Measurements from ENCODE around the gene CABLES2.

Gene CABLES2

DNA sequence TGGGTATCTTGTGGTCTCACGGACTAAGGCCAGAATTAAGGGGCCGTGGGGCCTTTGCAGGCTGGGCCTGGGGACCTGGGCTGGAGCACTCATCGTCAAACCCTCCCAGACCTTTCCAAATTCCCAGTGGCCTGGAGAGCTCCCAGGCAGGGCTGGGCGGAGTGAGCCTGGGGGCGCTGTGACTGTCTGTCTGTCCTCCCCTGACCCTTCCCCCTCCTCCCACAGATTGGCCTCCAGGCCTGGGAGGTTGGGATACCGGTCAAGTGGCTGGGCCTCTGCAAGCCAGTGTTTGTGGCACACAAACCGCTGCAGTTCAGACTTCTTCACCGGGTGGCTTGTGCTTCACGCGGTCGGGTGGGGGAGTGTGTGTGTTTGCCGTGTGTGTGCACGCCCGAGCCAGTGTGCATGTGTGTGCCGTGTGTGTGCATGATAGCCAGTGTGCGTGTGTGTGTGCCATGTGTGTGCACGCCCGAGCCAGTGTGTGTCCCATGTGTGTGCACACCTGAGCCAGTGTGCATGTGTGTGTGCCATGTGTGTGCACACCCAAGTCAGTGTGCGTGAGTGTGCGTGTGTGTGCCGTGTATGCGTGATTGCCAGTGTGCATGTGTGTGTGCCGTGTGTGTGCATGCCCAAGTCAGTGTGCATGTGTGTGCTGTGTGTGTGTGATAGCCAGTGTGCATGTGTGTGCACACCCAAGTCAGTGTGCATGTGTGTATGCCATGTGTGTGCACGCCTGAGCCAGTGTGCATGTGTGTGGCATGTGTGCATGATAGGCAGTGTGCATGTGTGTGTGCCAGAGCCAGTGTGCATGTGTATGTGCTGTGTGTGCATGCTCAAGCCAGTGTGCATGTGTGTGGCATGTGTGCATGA lies 14.0 kb upstream of the CABLES2 start:
- ATAC-seq, result no peak
- TF ChIP-seq PATZ1 (CRISPR knock-in tag; IDR thresholded peaks at IDR 0.05; ENCODE audit: borderline replicate concordance) (no peak), OSR1 (CRISPR knock-in tag; IDR thresholded peaks at IDR 0.05) (no peak), ZNF565 (CRISPR knock-in tag; conservative IDR thresholded peaks at IDR 0.05; ENCODE audit: low read depth) (no peak), SNAI2 (CRISPR knock-in tag; IDR thresholded peaks at IDR 0.05) (no peak), ZFP3 (CRISPR knock-in tag; IDR thresholded peaks at IDR 0.05) (no peak), CSDC2 (CRISPR knock-in tag; IDR thresholded peaks at IDR 0.05) (no peak), CREB5 (CRISPR knock-in tag; IDR thresholded peaks at IDR 0.05; ENCODE audit: low read depth) (no peak), ZFP30 (CRISPR knock-in tag; IDR thresholded peaks at IDR 0.05) (no peak), PPARA (CRISPR knock-in tag; IDR thresholded peaks at IDR 0.05; ENCODE audit: borderline replicate concordance) (no peak)
- TF ChIP-seq, protein P1, sequence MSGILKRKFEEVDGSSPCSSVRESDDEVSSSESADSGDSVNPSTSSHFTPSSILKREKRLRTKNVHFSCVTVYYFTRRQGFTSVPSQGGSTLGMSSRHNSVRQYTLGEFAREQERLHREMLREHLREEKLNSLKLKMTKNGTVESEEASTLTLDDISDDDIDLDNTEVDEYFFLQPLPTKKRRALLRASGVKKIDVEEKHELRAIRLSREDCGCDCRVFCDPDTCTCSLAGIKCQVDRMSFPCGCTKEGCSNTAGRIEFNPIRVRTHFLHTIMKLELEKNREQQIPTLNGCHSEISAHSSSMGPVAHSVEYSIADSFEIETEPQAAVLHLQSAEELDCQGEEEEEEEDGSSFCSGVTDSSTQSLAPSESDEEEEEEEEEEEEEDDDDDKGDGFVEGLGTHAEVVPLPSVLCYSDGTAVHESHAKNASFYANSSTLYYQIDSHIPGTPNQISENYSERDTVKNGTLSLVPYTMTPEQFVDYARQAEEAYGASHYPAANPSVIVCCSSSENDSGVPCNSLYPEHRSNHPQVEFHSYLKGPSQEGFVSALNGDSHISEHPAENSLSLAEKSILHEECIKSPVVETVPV (CRISPR knock-in tag; IDR thresholded peaks at IDR 0.05), result no peak

GRCh38 chr20:62419759-62420158 lies 12.7 kb upstream of the CABLES2 start:
- TF ChIP-seq ZNF565 (CRISPR knock-in tag; conservative IDR thresholded peaks at IDR 0.05; ENCODE audit: low read depth), result no peak
- no peak for TF ChIP-seq ZFP3 (CRISPR knock-in tag; IDR thresholded peaks at IDR 0.05)
- no peak for TF ChIP-seq GLIS3 (CRISPR knock-in tag; IDR thresholded peaks at IDR 0.05)
- no peak for TF ChIP-seq ZFP30 (CRISPR knock-in tag; IDR thresholded peaks at IDR 0.05)
- no peak for TF ChIP-seq ISL1 (CRISPR knock-in tag; IDR thresholded peaks at IDR 0.05)
- TF ChIP-seq CSDC2 (CRISPR knock-in tag; IDR thresholded peaks at IDR 0.05), result no peak
- no peak for TF ChIP-seq BACH2 (CRISPR knock-in tag; IDR thresholded peaks at IDR 0.05; ENCODE audit: borderline replicate concordance)
- no peak for TF ChIP-seq TOX (CRISPR knock-in tag; IDR thresholded peaks at IDR 0.05; ENCODE audit: borderline replicate concordance)
- TF ChIP-seq TCF4 (CRISPR knock-in tag; IDR thresholded peaks at IDR 0.05; ENCODE audit: borderline replicate concordance), result no peak
- TF ChIP-seq ZC3H10 (CRISPR knock-in tag; IDR thresholded peaks at IDR 0.05), result no peak
- TF ChIP-seq, protein P2, sequence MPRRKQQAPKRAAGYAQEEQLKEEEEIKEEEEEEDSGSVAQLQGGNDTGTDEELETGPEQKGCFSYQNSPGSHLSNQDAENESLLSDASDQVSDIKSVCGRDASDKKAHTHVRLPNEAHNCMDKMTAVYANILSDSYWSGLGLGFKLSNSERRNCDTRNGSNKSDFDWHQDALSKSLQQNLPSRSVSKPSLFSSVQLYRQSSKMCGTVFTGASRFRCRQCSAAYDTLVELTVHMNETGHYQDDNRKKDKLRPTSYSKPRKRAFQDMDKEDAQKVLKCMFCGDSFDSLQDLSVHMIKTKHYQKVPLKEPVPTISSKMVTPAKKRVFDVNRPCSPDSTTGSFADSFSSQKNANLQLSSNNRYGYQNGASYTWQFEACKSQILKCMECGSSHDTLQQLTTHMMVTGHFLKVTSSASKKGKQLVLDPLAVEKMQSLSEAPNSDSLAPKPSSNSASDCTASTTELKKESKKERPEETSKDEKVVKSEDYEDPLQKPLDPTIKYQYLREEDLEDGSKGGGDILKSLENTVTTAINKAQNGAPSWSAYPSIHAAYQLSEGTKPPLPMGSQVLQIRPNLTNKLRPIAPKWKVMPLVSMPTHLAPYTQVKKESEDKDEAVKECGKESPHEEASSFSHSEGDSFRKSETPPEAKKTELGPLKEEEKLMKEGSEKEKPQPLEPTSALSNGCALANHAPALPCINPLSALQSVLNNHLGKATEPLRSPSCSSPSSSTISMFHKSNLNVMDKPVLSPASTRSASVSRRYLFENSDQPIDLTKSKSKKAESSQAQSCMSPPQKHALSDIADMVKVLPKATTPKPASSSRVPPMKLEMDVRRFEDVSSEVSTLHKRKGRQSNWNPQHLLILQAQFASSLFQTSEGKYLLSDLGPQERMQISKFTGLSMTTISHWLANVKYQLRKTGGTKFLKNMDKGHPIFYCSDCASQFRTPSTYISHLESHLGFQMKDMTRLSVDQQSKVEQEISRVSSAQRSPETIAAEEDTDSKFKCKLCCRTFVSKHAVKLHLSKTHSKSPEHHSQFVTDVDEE (CRISPR knock-in tag; IDR thresholded peaks at IDR 0.05), result no peak
- TF ChIP-seq, protein P1 (CRISPR knock-in tag; IDR thresholded peaks at IDR 0.05), result no peak
- no peak for TF ChIP-seq ESRRG (CRISPR knock-in tag; IDR thresholded peaks at IDR 0.05)
- TF ChIP-seq RARB (CRISPR knock-in tag; IDR thresholded peaks at IDR 0.05), result no peak
- TF ChIP-seq PATZ1 (CRISPR knock-in tag; IDR thresholded peaks at IDR 0.05; ENCODE audit: borderline replicate concordance), result no peak
- ATAC-seq, result no peak

All from SK-N-SH treated with all-trans-retinoic acid at 6 μM for 48 hours (cell line).